Right ventricle myocardium superior (tissue), 1 donor: ENCODE measurements around the gene NT5C1A. TPM values are rescaled to one million over a fixed set of nuclear protein-coding genes. Genes with fewer than 3 reads are reported as not detected.

Source experiments
- ATAC-seq: fragments of 200-7000 bp; cut with Tn5 transposase; one replicate; pipeline ENCODE4 v1.9.1; 2020; ENCODE audit warnings: mild to moderate bottlenecking; ENCODE audit not compliant: poor library complexity
- DNase-seq: peaks from one replicate; pipeline ENCODE4 v3.0.0-alpha.2; 2020
- intact Hi-C: fragments of 100-400 bp; cut with DNase I; formaldehyde crosslinking; loops from one replicate; pipeline ENCODE4 v1.11.2; 2022
- total RNA-seq: library from RNA; stranded (reverse); fragmentation: NEBNext Ultra II Directional; extraction: Animal tissue kit (Norgen Biotek cat#: 25700); gene quantifications from one replicate; pipeline ENCODE4 v1.2.1, GENCODE V29; 2021
- donor health status: DM: no; HTN: yes; CAD: no; lungs with severe emphysema.

NT5C1A gene
- total RNA-seq, 1 donor from 2014 or later: 30.4 TPM

DNA sequence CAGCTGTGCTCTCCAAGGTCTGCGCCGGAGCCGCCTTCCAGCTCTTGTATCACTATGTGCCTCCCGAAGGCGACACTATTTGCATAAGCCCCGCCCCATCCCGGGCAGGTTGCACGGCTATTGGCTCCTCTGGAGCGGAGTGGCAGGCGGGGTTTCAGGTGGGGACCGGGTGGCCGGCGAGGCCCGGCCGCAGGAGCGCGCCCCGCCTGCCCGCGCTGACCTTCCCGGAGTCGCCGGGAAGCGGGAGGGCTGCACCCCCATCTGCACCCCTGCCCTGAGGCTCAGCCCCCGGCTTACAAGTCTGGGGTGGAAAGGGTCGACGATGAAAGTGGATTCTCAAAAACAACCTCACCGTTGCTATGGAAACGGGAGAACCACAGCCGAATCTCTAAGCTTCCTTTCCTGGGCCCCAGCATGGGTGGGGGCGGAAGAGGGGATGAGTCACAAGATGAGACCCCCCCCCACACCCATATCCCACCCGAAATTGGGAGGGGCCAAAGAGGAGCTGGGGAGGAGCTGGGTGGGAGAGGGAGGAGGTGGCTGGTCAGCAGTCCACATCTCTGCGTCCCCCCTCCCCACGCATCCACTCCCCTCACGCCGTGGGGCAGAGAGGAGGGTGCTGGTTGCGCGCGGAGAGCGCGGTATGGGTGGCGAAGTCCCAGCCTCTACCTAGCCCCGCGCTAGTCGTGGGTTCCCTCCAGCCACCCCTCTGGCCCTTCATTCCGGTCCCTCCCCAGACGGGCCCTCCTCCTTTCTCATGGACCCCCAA is 19.7 kb upstream of the NT5C1A start, which contains the start of gene HPCAL4:
Gene HPCAL4, minus strand, starts transcription at position 51 of the 769 bp plus-strand sequence. CDS start 6,830 bp downstream, outside the sequence.
- intact Hi-C loops: no loop called here
- peak; percentile 92 for DNase-seq
- ATAC-seq: peak; percentile 98

DNA sequence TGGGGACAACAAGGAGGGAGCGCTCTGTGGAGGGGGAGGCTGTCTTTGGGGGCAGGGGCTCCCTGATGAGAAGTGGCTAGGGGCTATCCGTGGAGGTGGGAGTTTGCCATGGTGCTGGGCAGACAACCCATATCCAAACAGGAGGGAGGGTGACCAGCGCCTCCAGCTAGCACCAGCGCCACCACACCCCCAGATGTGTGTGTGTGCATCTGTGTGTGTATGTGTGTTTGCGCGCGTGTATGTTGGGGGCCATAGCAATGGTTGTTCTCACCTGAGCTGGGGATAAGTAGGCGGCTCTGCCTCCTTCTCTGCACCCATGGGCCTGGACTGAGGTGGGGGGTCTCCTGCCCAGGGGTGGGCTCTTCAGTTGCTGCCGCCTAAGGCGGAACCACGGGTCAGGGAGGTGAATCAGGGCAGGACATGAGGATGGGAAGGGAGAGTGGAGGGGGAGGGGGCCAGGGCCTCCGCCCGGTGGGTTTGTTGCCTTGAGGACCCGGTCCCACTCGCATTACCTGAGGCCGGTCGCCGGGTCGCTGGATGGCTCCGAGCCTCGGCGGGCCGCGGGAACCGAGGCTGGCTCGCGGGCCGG is 19.0 kb upstream of the NT5C1A start:
- intact Hi-C loops: no loop called here
- DNase-seq (no peak), ATAC-seq (no peak)

DNA sequence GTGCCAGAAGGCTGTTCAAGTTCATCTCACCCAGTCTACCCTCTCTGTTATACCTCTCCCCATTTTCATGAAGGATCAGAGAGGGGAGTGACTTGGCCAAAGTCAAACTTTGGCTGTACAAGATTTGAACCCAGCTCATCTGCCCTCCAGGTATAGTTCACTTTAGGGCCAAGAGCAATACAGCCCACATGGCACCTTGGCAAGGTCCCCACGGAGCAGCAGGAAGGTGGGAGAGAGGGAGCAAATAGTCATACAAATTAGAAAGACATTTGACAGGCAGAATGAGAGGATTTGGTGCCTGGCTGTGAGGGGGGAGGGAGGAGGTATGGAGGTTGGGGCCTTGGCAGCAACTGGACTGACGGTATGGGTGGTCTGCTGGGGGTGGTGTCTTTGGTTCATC is 18.3 kb upstream of the NT5C1A start:
- DNase-seq (no peak), ATAC-seq (no peak)
- intact Hi-C loops: no loop called here

DNA sequence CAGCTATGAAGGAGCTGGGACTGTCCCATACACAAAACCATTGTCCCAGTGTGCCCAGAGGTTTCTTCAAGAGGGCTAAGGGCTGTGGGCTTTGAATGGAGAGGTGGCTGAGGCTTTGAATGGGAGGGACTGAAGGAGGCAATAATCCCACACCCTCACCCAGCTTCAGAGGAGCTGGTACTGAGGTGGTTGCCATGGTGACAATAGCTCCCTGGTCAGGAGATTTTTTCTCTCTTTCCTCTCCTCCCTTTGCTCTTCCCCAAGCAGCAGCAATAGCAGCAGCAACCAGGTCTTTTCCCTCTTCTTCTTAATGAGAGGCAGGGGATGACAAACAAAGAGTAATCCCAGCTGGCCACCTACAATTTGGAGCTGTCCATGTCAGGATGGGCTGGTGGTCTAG is 17.7 kb upstream of the NT5C1A start:
- intact Hi-C loops: no loop called here
- DNase-seq: no peak
- no peak for ATAC-seq

DNA sequence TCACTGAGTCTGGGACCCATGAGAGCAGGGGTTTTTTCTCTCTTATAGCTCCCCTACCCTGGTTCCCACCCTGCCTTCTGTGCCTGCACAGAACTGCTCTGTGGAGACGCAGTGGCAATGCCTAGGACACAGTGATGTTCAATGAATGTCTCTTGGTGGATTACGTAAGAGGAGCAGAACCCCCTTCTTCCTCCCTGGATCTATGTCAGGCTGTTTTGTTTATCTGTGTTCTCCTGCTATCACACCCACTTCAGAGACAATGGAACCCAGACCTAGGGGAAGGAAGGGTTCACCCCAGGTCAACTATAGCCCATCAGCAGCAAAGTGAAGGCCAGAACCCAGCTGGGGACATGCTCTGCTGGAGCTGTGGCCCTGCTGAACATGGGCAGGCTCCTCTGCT is 17.3 kb upstream of the NT5C1A start:
- ATAC-seq (peak; percentile 23), DNase-seq (no peak)
- intact Hi-C loops: no loop called here

DNA sequence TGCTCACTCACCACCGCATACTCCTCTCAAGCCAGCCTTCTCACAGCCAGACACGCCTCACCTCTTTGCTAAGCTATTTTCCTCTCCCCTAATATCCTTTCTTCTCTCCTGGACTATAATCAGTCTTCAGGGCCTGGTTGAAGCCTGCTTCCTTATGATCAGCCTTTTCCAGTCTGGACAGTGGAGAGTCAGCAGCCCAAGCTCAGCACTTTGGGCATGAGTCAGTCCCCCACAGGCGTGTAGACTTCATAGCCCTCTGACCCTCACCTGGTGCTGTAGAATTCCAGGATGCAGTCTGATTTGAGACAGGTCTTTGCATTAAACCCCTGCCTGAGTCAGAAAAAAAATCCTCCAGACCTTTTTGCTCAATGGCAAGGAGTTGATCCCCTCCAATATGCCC is 16.8 kb upstream of the NT5C1A start:
- no peak for DNase-seq
- ATAC-seq: no peak
- intact Hi-C loops: no loop called here

DNA sequence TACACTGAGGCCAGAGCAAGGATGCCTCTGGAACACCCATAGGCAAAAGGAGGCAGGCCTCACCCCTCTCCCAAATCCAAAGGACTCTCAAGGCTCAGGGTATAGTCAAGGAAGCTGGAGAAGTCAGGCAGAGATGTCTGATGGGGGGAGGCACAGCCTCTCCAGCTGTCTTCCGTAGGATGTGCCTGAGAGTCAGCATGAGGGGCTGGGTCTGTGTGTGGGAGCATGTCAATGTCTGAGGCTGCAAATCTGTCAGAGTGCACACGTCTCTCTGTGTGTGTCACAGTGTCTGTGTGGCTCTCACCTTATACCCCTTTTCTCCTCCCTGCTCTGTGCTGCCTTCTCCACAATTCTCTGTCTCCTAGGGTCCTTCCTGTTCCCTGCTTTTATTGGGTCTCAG is 15.3 kb upstream of the NT5C1A start:
- ATAC-seq: no peak
- intact Hi-C loops: no loop called here
- no peak for DNase-seq

DNA sequence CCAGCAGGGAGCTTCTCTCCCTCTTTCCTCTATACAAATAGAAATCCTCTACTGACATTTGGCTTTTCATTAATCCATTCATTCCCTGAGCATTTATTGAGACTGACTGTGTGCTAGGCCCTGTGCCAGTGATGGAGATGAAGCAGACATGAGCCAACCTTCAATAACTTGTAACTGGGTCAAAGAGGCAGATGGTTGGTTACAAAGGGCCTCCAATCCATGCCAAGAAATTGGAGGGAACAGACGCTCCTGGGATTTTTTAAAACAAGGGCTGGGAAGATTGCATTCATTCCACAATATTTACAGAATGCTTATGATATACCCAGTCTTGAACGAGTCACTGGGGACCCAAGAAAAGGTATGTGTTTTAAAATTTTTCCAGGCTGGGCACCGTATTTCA is 13.2 kb upstream of the NT5C1A start:
- ATAC-seq: no peak
- DNase-seq: no peak
- intact Hi-C loops: no loop called here

DNA sequence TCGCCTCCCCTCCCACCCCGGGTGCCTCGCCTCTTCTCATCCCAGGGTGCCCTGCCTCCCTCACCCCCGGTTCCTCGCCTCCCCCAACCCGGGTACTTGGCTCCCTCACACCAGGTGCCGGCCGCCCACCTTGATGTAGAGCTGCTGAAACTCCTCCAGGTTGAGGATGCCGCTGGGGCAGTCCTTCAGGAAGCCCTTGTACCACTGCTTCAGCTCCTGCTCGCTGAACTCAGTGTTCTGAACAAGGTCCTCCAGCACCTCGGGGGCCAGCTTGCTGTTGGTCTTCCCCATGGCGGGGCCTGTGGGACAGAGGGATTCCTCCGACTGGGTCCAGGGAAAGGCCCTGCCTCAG is 12.4 kb upstream of the NT5C1A start:
- ATAC-seq: no peak
- DNase-seq: no peak
- intact Hi-C loops: no loop called here

DNA sequence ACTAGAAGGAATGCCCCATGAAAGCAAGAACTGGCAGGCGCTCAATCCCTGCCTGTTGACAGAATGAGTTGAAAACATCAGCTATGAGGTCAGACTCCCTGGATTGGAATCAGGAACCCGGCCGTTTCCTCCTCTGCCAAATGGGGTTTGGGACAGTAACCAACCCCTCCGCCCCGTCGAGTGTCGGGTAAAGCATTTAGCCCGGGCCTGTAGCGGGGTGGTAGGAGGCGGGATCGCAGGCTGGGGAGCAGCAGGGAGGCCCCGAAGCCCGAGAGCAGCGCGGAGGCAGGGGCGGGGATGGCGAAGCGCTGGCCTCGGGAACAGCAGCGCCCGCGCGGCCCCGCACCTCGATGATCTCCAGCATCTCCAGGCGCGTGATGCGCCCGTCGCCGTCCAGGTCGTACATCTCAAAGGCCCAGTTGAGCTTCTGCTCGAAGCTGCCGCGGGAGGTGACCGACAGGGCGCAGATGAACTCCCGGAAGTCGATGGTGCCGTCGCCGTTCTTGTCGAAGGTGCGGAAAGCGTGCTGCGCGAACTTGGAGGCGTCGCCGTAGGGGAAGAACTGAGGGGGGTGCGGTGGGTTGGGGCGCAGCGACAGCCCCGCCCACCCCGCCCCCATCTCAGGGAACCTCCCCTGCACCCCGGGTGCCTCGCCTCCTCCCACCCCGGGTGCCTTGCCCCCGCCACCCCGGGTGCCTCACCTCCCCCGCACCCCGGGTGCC is 11.8 kb upstream of the NT5C1A start:
- DNase-seq: peak; percentile 66
- intact Hi-C loops: no loop called here
- ATAC-seq: peak; percentile 44

DNA sequence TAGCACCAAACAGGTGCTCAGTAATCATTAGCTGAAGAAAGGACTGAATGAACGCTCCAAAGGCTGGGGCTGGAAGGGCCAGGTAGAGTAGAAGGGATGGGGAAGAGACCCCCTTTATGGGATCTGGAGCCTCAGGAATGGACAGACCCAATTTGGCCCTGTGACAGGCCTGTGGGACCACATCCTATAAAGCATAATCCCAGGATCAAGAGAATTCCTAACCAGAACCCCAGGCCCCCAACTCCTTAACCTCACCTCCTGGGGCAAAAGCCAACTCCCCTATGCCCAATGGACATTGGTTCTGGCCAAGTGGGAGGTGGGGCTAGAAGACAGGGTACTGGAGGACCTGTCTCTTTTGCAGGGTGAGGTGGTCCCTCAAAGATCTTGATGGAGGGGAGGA is 10.1 kb upstream of the NT5C1A start:
- ATAC-seq: no peak
- intact Hi-C loops: no loop called here
- DNase-seq: no peak

DNA sequence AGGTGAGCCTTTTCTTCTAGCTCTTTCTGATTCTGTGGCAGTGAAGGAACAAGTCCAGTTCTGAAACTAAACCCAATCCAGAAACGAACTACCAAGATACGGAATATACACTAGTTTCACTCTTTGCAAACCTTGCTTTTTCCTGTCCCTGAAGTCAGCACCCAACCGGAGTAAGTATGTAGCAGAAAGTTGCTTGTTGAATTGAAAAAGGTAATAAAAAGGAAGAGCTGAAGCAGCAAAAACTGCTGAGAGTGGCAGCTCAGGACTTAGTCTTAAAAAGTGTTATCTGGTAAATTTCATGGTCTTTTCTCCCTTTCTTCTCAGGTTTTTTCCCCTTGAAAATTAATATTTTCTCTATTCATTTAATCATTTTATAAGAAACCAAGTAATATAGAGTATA is 9.4 kb upstream of the NT5C1A start:
- intact Hi-C loops: no loop called here
- no peak for ATAC-seq
- DNase-seq: no peak

DNA sequence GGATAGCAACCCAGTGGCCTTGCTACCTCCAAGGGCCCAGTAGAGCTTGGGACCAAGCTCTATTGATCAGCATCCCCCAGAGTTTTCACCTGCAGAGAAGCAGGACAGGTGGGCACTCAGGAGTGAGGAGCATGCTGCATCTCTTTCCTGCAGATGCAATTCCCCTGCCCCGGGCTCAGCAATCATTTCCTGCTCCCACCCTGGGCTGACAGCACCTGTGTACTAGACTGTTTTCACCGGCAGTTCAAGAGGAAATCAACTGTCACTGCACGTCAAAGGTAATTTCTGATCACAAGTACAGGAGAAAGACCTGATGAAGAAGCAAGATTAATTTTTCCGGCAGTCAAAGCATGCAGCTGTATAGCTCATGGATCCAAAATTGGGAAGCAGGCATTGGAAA is 8.8 kb upstream of the NT5C1A start:
- intact Hi-C loops: no loop called here
- DNase-seq: no peak
- ATAC-seq: no peak

DNA sequence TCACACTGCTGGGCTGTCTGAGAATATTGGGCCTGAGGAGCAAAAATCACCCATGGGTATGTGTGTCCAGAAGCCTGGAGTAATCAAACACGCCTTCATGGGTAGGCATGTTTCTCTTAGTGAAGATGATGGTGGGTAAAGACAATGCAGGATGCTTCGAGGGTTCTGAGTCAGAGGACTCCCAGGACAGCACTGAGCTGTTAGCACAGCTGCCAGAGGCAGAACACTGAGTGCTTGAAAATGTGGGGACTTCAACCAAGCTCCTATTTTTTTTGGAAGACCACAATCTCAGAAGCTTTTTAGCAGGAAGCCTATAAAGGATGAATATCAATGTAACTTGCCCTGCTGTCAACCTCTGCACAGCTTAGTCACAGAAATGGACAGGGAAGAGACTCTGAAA is 7.9 kb upstream of the NT5C1A start:
- ATAC-seq (no peak), DNase-seq (no peak)
- intact Hi-C loops: no loop called here

DNA sequence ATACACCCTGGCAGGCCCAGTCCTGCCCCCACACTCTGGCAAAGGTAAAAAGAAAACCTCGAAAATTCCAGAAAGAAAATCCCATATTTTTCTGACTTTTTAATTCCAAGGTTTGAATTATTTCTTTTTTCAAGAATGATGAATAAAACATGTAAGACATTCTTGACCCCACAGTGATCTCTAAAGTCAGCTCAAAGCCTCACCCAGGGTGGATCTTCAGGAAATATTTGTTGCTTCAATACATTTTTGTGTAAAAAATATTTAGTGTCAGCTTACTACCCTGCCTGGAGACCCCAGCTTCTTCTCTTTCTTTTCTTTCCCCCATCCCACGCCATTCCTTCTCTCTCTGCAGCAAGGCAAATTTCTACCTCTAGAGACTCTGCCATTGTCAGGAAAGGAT is 7.0 kb upstream of the NT5C1A start:
- no peak for ATAC-seq
- no peak for DNase-seq
- intact Hi-C loops: no loop called here

DNA sequence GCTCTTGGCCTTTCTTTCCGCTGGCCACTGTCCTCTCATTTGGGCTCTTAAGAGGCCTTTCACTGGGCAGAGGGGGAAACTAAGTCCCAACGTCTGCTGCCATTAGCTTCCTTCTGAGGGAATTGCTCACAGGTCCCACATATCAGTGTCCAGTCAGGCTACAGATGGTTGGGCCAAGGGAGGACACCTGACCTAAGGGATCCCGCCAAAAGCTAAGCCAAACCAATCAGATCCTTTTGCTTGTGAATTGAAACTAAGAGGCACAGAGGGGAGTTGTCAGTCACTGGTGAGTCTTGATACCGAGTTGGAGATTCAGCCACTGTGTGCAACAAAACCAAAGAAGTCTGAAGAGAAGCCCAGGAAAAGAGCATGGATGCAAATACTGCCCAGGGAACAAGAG is 5.7 kb upstream of the NT5C1A start:
- intact Hi-C loops: no loop called here
- no peak for ATAC-seq

DNA sequence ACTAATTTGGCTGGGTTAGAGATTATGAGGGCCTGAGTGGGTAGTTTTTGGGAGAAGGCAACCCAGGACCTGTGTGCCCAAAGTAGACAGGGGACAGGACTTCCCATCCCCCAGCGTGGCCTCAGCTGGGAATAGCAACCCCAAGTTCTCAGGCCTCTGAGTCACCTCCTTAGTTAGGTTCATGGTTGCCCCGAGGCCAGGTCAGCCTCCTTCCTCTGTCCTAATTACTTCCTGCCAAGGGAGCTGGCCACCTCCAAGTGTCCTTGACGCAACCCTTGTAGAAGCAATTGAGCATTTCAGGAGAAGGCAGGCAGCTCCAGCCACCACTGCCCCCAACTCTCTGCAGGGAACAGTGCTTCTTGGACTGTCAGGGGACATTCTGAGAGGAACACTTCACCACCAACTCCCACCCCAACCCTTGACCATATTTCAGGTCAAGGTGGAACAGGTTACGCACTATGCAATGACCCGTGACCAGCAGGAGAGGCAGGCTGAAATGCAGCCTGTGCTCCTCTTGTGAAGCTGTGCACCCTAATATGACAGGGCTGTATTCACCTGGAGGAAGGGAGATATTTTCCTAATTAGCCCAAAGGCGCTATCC is 5.1 kb upstream of the NT5C1A start:
- DNase-seq (no peak), ATAC-seq (no peak)
- intact Hi-C loops: no loop called here

More for the DNA sequence above, 5.7 kb upstream of the NT5C1A start:
- DNase-seq: no peak

DNA sequence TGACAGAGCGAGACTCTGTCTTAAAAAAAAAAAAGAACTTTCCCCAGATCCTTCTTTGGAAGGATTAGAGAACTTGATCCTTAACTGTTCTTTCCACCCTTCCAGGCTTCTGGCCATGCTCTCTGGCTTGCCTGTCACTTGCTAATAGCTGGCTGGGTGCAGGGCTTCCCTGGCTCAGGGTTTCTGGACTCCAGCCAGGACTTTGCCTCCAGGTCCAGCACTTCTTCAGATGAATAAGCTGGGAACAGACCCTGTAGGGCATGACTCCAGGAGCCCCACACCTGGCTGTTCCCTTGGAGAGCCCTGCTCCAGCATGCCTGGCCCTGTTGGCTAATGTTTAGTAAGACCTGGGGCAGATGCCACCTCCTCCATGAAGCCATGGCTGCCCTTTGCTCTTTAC is 3.3 kb upstream of the NT5C1A start:
- ATAC-seq (no peak), DNase-seq (no peak)
- intact Hi-C loops: no loop called here

DNA sequence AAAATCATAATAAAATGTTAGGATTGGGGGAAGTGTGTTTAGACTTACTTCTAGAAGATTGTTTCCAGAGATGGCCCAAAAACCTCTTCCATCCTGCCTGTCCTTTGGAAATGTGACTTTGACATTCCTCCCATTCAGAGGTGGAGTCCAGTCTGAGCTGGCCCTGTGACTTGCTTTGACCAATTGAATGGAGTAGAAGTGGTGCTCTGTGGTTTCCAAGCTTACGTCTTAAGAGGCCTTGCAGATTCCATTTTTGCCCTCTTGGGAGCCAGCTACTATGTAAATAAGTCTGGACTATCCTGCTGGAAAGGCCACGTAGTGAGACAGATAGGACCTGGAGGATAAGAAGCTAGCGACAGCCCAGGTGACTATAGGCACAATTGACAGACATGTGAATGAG is 1.3 kb upstream of the NT5C1A start:
- no peak for ATAC-seq
- intact Hi-C loops: no loop called here
- no peak for DNase-seq

DNA sequence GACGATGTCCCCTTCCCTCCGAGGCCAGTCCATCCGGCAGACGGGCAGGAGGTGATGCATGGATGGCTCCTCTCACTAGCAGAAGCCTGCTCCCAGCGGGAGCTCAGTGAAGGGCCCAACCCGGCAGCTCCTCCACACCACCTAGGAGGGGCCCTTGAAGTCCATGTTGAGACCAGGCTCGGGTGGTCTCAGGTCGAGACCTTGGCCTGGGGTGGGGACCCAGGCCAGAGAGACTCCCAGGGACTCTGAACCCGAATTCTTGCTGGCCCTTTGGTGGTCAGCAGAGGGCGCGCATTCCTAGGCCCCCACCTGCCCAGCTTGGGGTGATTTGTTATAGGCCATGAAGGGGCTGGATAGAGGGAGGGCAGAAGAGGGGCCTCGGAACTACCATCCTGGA is 642 bp upstream of the NT5C1A start:
- intact Hi-C loops: no loop called here
- DNase-seq (no peak), ATAC-seq (peak; percentile 28)
